Retinal pigment epithelial cell (primary cell): ENCODE measurements around the gene GRID1.

Experiments
- DNase-seq: peaks from one replicate; pipeline ENCODE4 v3.0.0-alpha.2; 2010; ENCODE audit warnings: low read depth
- H3K4me3 ChIP-seq: 2 replicates; pipeline ENCODE4 v1.5.1; 2011; ENCODE audit warnings: mild to moderate bottlenecking, low read length, control low read depth, moderate library complexity
- TF ChIP-seq, protein P1 (sequence below): conservative IDR thresholded peaks from 2 replicates; pipeline ENCODE4 v1.5.1; 2011; ENCODE audit warnings: low read depth, low read length, control low read depth, inconsistent platforms

GRID1 gene

DNA sequence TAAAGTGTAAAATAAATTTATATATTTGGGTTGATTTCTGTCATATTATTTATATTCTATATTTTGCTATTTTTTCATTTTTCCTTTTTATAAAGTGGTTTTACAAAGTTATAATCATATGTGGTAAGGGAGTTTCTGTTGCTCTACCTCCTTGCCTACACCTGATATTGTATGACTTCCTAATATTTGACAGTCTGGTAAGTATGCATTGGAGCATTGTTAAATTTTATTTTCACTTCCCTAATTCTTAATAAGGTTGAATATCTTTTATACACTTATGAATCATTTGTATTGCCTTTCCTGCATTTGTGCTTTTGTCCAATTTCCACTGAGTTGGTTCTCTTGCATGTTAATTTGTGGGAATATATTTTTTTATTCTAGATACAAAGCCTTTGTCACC is 492.4 kb downstream of the GRID1 start:
- H3K4me3 ChIP-seq = no peak overlapping the region
- TF ChIP-seq, protein P1, sequence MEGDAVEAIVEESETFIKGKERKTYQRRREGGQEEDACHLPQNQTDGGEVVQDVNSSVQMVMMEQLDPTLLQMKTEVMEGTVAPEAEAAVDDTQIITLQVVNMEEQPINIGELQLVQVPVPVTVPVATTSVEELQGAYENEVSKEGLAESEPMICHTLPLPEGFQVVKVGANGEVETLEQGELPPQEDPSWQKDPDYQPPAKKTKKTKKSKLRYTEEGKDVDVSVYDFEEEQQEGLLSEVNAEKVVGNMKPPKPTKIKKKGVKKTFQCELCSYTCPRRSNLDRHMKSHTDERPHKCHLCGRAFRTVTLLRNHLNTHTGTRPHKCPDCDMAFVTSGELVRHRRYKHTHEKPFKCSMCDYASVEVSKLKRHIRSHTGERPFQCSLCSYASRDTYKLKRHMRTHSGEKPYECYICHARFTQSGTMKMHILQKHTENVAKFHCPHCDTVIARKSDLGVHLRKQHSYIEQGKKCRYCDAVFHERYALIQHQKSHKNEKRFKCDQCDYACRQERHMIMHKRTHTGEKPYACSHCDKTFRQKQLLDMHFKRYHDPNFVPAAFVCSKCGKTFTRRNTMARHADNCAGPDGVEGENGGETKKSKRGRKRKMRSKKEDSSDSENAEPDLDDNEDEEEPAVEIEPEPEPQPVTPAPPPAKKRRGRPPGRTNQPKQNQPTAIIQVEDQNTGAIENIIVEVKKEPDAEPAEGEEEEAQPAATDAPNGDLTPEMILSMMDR = no peak
- DNase-seq = no peak

DNA sequence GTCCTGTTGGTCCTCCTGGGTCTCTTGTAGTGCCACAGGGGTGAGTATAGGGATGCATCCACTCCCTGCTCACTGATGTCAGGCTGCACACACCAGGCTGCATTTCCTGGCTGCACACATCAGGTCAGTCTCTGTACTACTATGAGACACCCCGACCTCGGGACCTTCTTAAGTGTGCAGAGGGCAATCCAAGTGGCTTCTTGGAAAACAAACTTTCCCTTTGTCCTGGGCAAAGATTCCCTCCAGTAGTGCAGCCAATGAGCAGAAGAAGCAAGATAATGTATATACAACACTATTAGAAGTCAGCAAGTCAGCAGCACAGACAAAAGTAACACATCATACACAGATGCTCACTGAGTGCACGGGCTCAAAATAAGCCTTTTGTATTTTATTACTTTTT is 493.5 kb downstream of the GRID1 start:
- DNase-seq = no peak
- H3K4me3 ChIP-seq = no peak overlapping the region
- TF ChIP-seq, protein P1 = no peak

DNA sequence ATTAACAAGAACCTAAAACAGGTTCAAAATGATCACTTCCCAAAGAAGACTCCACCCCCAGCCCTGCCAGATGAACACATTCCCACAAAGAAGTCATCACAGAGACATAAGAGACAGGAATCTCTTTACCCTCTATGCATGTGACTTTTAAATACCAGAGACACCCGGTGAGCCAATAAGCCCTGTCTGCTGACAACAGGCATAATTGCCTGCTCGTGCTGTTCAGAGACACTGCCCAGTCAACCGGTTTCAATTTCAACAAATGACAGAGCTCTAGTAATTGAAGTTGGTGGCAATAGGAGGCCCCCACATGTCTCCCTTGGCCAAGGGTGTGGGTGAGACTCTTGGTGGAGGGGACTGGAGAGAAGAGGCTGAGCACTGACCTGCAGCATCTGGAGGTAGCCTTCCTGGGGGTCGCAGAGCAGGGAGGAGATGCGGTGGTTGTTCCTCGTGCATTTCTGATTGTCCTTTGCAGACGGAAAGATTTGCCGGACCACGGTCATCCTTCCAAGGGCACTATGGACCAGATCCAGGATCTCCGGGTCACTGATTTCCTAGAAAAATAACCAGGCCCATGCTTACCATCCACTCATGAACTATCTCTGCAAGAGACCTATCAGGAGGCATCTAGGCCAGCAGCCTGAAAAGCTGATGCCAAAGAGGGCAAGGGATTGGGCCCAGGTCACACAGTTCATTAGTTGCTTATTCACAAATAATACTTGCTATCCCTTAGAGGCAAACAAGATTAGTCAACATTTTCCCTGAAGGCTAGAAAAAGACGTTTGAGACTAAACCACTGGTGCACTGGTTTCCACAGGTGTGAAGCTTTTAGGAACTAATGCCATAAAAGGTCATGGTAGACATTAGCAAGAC is 497.7 kb downstream of the GRID1 start:
- no peak overlapping the region for H3K4me3 ChIP-seq
- DNase-seq = no peak

DNA sequence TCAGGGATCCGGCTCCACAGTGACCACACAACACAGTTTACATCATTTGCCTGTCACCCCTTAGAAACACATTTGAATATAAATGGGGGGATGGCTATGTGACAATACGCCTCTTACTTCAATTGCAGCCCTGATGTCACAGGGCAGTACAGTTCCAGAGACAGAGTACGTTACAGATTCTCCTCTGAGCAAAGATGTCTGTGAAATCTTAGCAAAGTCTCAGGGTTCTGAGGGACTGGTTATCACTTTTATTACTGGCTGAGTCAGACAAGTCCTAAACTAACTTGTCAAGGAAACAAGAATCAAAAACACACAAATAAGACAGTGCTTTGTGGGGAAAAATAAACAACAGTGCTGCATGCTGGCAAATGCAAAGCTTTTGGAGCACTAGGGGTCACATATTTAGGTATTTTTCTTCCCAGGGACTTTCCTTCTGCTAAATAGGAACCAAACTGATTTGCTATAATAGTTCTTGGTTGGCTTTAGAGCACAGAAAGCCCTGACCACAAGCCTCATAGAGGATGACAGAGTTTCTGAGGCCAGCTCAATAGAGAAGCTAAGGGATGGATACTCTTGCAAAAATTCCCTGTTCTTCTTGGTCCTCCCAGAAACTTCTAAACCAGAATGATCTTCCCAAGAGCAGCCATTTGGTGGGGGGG is 501.6 kb downstream of the GRID1 start:
- TF ChIP-seq, protein P1 = no peak
- no peak for DNase-seq
- H3K4me3 ChIP-seq = no peak overlapping the region

More for the DNA sequence above, 497.7 kb downstream of the GRID1 start:
- TF ChIP-seq, protein P1 = no peak

DNA sequence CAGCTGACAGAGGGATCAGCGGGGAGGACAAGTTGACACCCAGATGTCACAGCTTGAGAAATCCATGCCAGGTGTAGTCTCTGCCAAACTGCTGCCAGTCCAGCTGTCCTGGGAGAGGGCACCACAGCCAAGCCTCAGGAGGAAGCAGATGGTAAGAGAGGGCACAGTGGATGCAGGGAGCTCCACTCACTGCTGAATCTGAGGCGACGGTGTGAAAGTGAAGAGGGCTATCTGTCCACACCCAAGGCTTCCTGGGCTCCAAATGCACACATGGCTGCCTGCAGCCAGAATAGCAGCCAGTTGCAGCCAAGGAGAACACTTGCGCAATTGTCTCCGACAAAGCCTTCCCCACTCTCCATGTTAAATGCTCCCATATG is 502.4 kb downstream of the GRID1 start:
- no peak for DNase-seq
- TF ChIP-seq, protein P1 = no peak
- no peak overlapping the region for H3K4me3 ChIP-seq

DNA sequence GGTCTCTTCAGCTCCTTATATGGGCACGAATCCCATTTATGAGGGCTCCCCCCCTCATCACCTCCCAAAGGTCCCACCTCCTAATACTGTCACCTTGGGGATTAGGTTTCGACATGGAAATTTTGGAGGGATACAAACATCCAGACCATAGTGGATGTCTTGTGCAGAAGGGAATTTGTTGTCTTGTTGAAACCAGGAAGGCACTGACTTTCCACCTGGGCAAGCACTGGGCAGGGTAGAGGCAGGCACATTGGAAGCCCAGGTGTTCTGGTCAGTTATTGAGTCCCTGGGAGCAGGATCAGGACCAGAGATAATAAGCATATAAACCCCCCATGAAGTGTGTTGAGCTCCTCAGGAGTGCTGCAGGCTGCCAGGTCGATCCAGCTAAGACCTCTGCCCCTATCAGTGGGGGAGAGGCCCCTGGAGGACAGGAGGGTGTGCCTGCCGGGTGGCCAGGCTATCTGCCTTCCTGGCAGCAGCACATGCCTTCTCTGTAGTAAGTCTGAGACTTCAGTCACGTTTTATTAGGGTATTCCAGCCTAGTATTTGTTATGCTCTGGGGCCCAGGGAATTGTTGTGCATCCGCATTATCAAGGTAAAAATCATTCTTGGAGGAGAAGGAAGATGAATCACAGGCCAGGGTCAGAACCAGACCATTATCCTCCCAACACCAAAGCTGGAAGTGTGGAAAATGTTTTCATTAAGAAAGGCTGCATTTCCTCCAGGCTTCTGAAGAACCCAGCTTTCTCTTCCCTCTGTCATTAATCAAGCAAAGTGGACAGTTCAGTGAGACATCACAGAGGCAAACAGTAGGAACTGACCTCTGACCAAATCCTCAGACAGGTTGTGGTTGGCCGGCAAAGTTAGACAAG is 503.1 kb downstream of the GRID1 start:
- no peak overlapping the region for H3K4me3 ChIP-seq
- no peak for DNase-seq
- TF ChIP-seq, protein P1 = no peak
